Activated CD4-positive, alpha-beta memory T cell treated with anti-CD3 and anti-CD28 coated beads, Interleukin-2, amount 10 ng/mL, durations not matched to agents 7 days and 5 days (primary cell): ENCODE results near the gene FANCG. TPM values are rescaled to one million over a fixed set of nuclear protein-coding genes. Genes with fewer than 3 reads are reported as not detected.
A peak's percentile ranks its signal among the peaks of the same experiment; 100 is the strongest.

Source experiments
- CTCF ChIA-PET: fragments of 350-600 bp; sonication (Branson Sonifier 250); formaldehyde crosslinking; loops from one replicate; lab custom pipeline; 2021; ENCODE audit warnings: antibody characterized with exemption, inconsistent platforms; lab: Charles Lee
- POLR2A ChIA-PET: fragments of 350-600 bp; sonication (Branson Sonifier 250); formaldehyde crosslinking; loops from one replicate; lab custom pipeline; 2021; ENCODE audit warnings: antibody characterized with exemption; lab: Charles Lee
- DNase-seq: peaks from one replicate; pipeline ENCODE4 v3.0.0-alpha.2; 2020
- H3K27ac Mint-ChIP-seq: one replicate; pipeline ENCODE4 v1.8.0; 2021; ENCODE audit warnings: mild to moderate bottlenecking, mixed read lengths
- H3K27me3 Mint-ChIP-seq: one replicate; pipeline ENCODE4 v1.8.0; 2021; ENCODE audit warnings: mixed read lengths
- H3K36me3 Mint-ChIP-seq: one replicate; pipeline ENCODE4 v1.8.0; 2021; ENCODE audit warnings: low read depth, mixed read lengths
- H3K4me1 Mint-ChIP-seq: one replicate; pipeline ENCODE4 v1.8.0; 2021; ENCODE audit warnings: mixed read lengths
- H3K4me3 Mint-ChIP-seq: one replicate; pipeline ENCODE4 v1.8.0; 2021; ENCODE audit warnings: mild to moderate bottlenecking, mixed read lengths
- H3K9me3 Mint-ChIP-seq: one replicate; pipeline ENCODE4 v1.8.0; 2021; ENCODE audit warnings: mixed read lengths
- total RNA-seq, 2 experiments: library from RNA; stranded (reverse); gene quantifications; one replicate each; pipeline ENCODE4 v1.2.3, GENCODE V29; 2021

The FANCG gene
- total RNA-seq, 2 experiments from 2014 or later = 97.0 to 100 TPM

GRCh38 chr9:35054871-35055644 lies 24.7 kb downstream of the FANCG start:
- Mint-ChIP-seq H3K27me3 (no peaks in the 10 kb centered on the region), H3K4me3 (no peak overlapping the region), H3K27ac (no peak overlapping the region), H3K9me3 (no peaks in the 10 kb centered on the region), H3K36me3 (peaks cover 72% of the 10 kb centered on the region), H3K4me1 (no peaks in the 10 kb centered on the region)
- ChIA-PET CTCF (no interaction called here), POLR2A (no interaction called here)
- no peak for DNase-seq

DNA sequence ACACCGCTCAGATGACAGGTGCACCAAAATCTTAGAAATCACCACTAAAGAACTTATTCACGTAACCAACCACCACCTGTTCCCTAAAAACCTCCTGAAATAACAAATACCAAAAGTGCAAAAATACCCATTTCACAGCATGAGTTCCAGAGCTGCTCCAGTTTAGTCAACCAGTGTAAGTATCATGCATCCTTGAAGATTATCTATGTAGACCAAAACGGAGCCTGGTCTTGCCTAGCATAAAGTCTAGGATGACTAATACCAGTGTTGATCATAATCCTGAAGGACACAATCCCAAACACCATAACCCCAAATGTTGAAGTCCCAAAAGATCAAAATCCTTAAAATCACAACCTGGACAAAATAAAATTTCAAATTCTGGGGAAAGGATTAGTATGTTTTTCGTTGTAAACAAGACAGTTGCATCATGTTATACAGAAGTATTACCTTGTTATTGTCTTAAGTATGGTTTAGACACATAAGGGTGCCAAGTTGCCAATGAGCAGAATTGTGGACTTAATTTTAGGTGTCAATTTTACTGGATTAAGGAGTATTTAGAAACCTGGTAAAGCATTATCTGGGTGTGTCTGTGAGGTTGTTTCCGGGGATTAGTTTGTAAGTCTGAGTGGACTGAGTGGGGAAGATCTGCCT lies 25.4 kb downstream of the FANCG start:
- Mint-ChIP-seq H3K27ac (no peak overlapping the region), H3K36me3 (peaks cover 65% of the 10 kb centered on the region)
- POLR2A ChIA-PET = interaction anchor here (1.4 kb wide), 1 partner anchor 39 kb away, joined by 3 read pairs; no protein-coding TSS in a partner anchor

DNA sequence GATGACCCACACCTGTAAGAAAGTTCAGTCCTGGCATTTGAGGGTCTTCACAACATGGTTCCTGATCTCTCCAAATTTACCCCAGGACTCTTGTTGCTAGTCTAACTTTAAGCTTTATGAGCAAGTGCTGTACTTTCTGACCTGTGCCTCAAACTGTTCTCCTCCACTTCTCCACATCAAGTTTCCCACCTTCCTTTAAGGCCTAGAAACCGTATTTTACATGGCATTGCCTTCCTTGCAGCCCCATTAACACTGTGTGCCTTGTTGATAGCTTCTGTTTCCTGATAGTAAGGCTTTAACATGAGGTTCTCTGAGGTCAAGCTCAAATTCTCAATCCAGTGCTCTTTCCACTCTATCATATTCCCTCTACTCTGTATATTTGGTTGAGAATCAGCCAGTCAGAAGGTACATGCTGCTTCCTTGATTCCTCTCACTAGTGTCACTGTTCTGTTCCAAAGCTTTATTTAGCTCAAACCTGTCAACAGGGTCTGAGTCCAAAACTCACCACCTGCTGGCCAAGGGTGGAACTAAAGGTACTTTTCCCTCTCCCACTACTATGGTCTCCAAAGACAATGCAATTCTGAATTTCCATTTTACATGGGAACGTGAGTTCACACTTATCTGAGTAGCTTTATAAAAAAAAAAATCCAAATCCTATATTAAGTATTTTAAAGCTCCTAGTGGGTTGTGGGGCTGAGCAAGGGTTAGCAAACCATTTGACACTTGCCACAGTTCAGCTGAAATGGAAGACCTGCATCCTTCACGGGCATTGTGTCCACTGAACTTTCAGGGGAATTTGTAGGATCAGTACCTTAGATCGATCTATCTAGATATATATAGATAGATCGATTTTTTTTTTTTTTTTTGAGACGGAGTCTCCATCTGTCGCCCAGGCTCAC lies 28.4 kb downstream of the FANCG start:
- Mint-ChIP-seq H3K27me3 (no peaks in the 10 kb centered on the region), H3K9me3 (no peaks in the 10 kb centered on the region), H3K27ac (no peak overlapping the region), H3K4me1 (no peaks in the 10 kb centered on the region), H3K4me3 (no peak overlapping the region), H3K36me3 (peaks cover 47% of the 10 kb centered on the region)
- peak; percentile 49 for DNase-seq
- ChIA-PET POLR2A (interaction anchor here (0.5 to 3.2 kb wide), 10 partner anchors 8 to 643 kb away, joined by 3 to 21 read pairs (median 4); partner anchors contain the start of genes FANCG and VCP), CTCF (interaction anchor here (0.6 to 2.7 kb wide), 34 partner anchors 8 to 552 kb away, joined by 3 to 51 read pairs (median 4); partner anchors contain the start of genes DNAJB5, FANCG, PIGO and STOML2)

More for the DNA sequence above, 25.4 kb downstream of the FANCG start:
- H3K9me3 Mint-ChIP-seq = no peaks in the 10 kb centered on the region
- DNase-seq = no peak
- CTCF ChIA-PET = interaction anchor here (0.8 to 1.3 kb wide), 2 partner anchors 15 to 155 kb away, joined by 3 read pairs; no protein-coding TSS in a partner anchor
- H3K4me1 Mint-ChIP-seq = no peaks in the 10 kb centered on the region
- no peak overlapping the region for H3K4me3 Mint-ChIP-seq
- H3K27me3 Mint-ChIP-seq = no peaks in the 10 kb centered on the region

DNA sequence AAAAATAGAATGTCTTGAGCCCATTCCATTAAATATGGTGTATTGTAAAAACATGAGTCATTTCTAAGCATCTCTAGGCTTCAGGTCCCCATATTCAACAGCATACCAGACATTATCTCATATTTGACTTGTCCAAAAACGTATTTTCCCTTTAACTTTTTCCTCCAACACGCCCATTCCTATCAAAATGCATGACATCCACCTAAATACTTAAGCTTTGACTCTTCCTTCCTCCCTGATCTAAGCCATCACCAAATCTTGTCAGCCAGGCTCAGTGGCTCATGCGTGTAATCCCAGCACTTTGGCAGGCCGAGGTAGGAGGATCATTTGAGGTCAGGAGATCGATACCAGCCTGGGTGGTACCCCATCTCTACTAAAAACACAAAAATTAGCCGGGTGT lies 31.2 kb downstream of the FANCG start:
- CTCF ChIA-PET = interaction anchor here (1.1 kb wide), 1 partner anchor 12 kb away, joined by 3 read pairs; no protein-coding TSS in a partner anchor

DNA sequence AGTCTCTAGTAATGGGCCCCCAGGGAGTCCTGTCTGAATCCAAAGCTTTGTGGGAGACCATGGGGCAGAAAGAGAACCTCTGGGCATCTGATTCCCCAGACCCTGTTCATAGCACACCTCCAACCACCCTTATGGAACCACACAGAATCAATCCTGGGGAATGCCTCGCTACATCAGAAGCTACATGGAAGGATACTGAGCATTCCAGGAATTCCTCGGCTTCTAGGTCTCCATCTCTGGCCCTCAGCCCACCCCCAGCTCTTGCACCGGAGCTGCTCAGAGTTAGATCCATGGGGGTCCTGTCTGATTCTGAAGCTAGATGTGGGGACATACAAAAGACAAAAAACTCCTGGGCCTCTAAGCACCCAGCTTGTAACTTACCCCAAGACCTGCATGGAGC lies 35.7 kb downstream of the FANCG start:
- Mint-ChIP-seq H3K9me3 (no peaks in the 10 kb centered on the region), H3K27me3 (no peaks in the 10 kb centered on the region), H3K36me3 (peaks cover 17% of the 10 kb centered on the region), H3K4me3 (no peak overlapping the region), H3K27ac (no peak overlapping the region), H3K4me1 (no peaks in the 10 kb centered on the region)
- POLR2A ChIA-PET = interaction anchor here (1.4 to 1.9 kb wide), 2 partner anchors 15 to 27 kb away, joined by 3 to 8 read pairs; no protein-coding TSS in a partner anchor
- CTCF ChIA-PET = interaction anchor here (1.0 to 3.4 kb wide), 2 partner anchors 8 to 17 kb away, joined by 5 to 17 read pairs; no protein-coding TSS in a partner anchor
- no peak for DNase-seq

More for the DNA sequence above, 31.2 kb downstream of the FANCG start:
- H3K36me3 Mint-ChIP-seq = peaks cover 25% of the 10 kb centered on the region
- DNase-seq = no peak
- H3K27ac Mint-ChIP-seq = no peak overlapping the region
- H3K4me1 Mint-ChIP-seq = no peaks in the 10 kb centered on the region
- no peak overlapping the region for H3K4me3 Mint-ChIP-seq
- no peaks in the 10 kb centered on the region for H3K27me3 Mint-ChIP-seq
- H3K9me3 Mint-ChIP-seq = no peaks in the 10 kb centered on the region
- POLR2A ChIA-PET = no interaction called here

DNA sequence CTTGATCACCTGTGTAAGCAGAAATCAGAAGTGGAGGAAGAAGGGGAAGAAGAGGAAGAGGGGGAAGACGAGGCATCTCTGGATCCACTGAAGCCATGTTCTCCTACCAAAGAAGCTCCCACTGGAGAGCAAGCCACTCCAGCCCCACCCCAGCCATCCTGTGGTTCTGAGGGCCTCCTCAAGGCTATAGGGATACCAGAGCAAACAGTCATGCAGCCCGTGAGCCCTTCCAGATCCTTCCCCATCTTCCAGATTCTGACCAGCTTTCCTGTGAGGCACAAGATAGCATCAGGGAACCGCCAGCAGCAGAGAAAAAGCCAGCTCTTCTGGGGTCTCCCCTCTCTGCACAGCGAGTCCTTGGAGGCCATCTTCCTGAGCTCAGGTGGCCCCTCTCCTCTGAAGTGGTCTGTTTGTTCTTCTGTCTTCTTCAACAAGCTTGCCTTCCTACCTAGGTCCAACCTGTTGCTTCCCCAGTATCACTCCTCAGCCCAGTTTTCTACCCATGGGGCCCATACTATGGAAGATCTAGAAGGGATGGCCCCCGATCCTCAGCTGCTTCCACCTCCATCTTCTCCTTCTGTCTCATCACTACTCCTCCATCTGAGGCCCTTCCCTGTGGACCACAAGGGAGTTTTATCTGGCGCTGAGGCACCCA lies 36.7 kb downstream of the FANCG start:
- Mint-ChIP-seq H3K27ac (no peak overlapping the region), H3K27me3 (no peaks in the 10 kb centered on the region), H3K9me3 (no peaks in the 10 kb centered on the region), H3K36me3 (peaks cover 10% of the 10 kb centered on the region), H3K4me1 (no peaks in the 10 kb centered on the region), H3K4me3 (no peak overlapping the region)
- CTCF ChIA-PET = interaction anchor here (3.4 kb wide), 1 partner anchor 9 kb away, joined by 17 read pairs; no protein-coding TSS in a partner anchor
- POLR2A ChIA-PET = interaction anchor here (1.2 kb wide), 1 partner anchor 8 kb away, joined by 5 read pairs; no protein-coding TSS in a partner anchor
- DNase-seq = no peak

GRCh38 chr9:35042081-35042604 lies 37.6 kb downstream of the FANCG start:
- no peak for DNase-seq
- Mint-ChIP-seq H3K4me3 (no peak overlapping the region), H3K27ac (no peak overlapping the region), H3K4me1 (no peaks in the 10 kb centered on the region), H3K36me3 (peaks cover 10% of the 10 kb centered on the region), H3K9me3 (no peaks in the 10 kb centered on the region), H3K27me3 (no peaks in the 10 kb centered on the region)
- CTCF ChIA-PET = interaction anchor here (3.4 kb wide), 1 partner anchor 10 kb away, joined by 17 read pairs; no protein-coding TSS in a partner anchor
- POLR2A ChIA-PET = interaction anchor here (0.6 to 1.2 kb wide), 2 partner anchors 9 to 22 kb away, joined by 5 read pairs; no protein-coding TSS in a partner anchor

DNA sequence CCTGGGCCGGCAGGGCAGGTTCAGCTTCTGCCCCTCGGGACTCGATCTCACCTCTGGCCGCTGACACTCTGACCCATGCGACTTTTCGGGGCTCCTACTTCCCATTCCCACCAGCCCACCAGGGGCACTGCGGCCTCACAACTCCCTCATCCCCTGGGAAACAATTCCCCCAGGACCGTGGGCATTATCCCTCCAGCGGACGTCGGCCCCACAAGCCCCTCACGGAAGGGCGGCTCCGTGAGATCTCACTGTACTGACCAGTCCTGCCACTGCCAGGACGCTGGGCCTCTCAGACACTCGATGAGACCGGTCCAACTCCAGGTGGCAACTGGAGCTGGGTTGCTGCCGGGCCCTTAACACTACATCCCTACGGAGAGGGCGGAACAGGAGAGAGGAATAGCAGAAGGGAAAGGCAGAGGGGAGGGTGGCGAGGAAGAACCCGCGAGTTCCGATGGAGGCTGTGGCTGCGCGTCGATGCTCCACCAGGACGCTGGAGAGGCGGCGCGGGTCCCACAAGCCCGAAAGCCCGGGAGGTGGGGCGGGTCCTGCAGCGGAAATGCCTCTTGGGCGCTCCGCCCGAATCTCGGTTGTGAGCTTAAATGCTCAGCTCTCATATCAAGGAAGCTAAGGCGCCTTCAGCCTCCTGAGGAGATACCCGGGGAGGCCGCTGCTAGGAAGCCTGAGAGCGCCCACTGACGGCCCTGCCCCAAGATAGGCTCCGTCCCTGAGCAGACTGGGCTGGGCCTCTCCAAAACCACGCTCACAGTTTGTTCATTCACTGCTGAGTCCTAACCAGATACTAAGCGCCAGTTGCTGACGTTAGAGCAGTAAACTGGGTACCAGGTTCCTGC lies 43.7 kb downstream of the FANCG start:
- peak overlapping the region; percentile 30 for H3K27ac Mint-ChIP-seq
- peaks cover 11% of the 10 kb centered on the region for H3K4me1 Mint-ChIP-seq
- ChIA-PET CTCF (interaction anchor here (0.5 to 1.3 kb wide), 7 partner anchors 9 to 136 kb away, joined by 3 to 5 read pairs (median 3); partner anchors contain the start of gene PIGO), POLR2A (interaction anchor here (0.7 to 1.8 kb wide), 4 partner anchors 15 to 44 kb away, joined by 3 to 11 read pairs (median 4); partner anchors contain the start of gene VCP)
- H3K27me3 Mint-ChIP-seq = no peaks in the 10 kb centered on the region
- H3K36me3 Mint-ChIP-seq = peaks cover 3% of the 10 kb centered on the region
- DNase-seq = peak; percentile 67
- peak overlapping the region; percentile 36 for H3K4me3 Mint-ChIP-seq
- no peaks in the 10 kb centered on the region for H3K9me3 Mint-ChIP-seq

- ChIA-PET POLR2A (no interaction called here), CTCF (interaction anchor here (1.4 kb wide), 1 partner anchor 133 kb away, joined by 4 read pairs; no protein-coding TSS in a partner anchor)
- H3K36me3 Mint-ChIP-seq = peaks cover 3% of the 10 kb centered on the region
- DNase-seq = no peak
- no peaks in the 10 kb centered on the region for H3K9me3 Mint-ChIP-seq
- peaks cover 13% of the 10 kb centered on the region for H3K4me1 Mint-ChIP-seq
- H3K27me3 Mint-ChIP-seq = no peaks in the 10 kb centered on the region
- H3K27ac Mint-ChIP-seq = no peak overlapping the region
- H3K4me3 Mint-ChIP-seq = no peak overlapping the region
Measured at GRCh38 chr9:35033101-35033500, 46.6 kb downstream of the FANCG start.

GRCh38 chr9:35029852-35030251 lies 49.9 kb downstream of the FANCG start:
- DNase-seq = no peak
- Mint-ChIP-seq H3K4me1 (peaks cover 13% of the 10 kb centered on the region), H3K4me3 (no peak overlapping the region), H3K36me3 (no peaks in the 10 kb centered on the region), H3K27me3 (no peaks in the 10 kb centered on the region), H3K9me3 (no peaks in the 10 kb centered on the region), H3K27ac (no peak overlapping the region)
- CTCF ChIA-PET = interaction anchor here (2.1 kb wide), 1 partner anchor 21 kb away, joined by 6 read pairs; no protein-coding TSS in a partner anchor
- POLR2A ChIA-PET = no interaction called here
